ENCODE measurements around the gene HNF4A.

- TF ChIP-seq, protein P1, sequence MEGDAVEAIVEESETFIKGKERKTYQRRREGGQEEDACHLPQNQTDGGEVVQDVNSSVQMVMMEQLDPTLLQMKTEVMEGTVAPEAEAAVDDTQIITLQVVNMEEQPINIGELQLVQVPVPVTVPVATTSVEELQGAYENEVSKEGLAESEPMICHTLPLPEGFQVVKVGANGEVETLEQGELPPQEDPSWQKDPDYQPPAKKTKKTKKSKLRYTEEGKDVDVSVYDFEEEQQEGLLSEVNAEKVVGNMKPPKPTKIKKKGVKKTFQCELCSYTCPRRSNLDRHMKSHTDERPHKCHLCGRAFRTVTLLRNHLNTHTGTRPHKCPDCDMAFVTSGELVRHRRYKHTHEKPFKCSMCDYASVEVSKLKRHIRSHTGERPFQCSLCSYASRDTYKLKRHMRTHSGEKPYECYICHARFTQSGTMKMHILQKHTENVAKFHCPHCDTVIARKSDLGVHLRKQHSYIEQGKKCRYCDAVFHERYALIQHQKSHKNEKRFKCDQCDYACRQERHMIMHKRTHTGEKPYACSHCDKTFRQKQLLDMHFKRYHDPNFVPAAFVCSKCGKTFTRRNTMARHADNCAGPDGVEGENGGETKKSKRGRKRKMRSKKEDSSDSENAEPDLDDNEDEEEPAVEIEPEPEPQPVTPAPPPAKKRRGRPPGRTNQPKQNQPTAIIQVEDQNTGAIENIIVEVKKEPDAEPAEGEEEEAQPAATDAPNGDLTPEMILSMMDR (IDR thresholded peaks at IDR 0.05), result no peak
- TF ChIP-seq POLR2A (IDR thresholded peaks at IDR 0.05), result no peak
Observed at GRCh38 chr20:44414808-44415207, 59.3 kb downstream of the HNF4A start.

Measured in uterus (tissue), 2 donors.